GM23248 (cell line): ENCODE results near the gene TOP3B. TPM values are rescaled to one million over a fixed set of nuclear protein-coding genes. Genes with fewer than 3 reads are reported as not detected.

ENCODE experiments used
- DNase-seq: peaks from one replicate; pipeline ENCODE4 v3.0.0-alpha.2; 2015
- H2AFZ ChIP-seq: fragments of 200-600 bp; sonication (generic); 2 replicates; pipeline ENCODE4 v1.6.1; 2016; ENCODE audit warnings: antibody characterized with exemption
- H3F3A ChIP-seq: fragments of 200-600 bp; sonication (generic); 2 replicates; pipeline ENCODE4 v1.6.1; 2016; ENCODE audit warnings: mild to moderate bottlenecking, antibody characterized with exemption, mixed run types; ENCODE audit not compliant: insufficient read depth
- H3K27ac ChIP-seq: fragments of 200-600 bp; sonication (generic); 2 replicates; pipeline ENCODE4 v1.5.1; 2016; ENCODE audit warnings: mild to moderate bottlenecking
- H3K27me3 ChIP-seq: fragments of 200-600 bp; sonication (generic); replicated peaks from 2 replicates; pipeline ENCODE4 v1.6.1; 2016; ENCODE audit warnings: mild to moderate bottlenecking; ENCODE audit not compliant: insufficient read depth
- H3K36me3 ChIP-seq: fragments of 200-600 bp; sonication (generic); 2 replicates; pipeline ENCODE4 v1.6.1; 2016; ENCODE audit warnings: low read depth, mild to moderate bottlenecking
- H3K4me1 ChIP-seq: fragments of 200-600 bp; sonication (generic); 2 replicates; pipeline ENCODE4 v1.6.1; 2016; ENCODE audit warnings: mild to moderate bottlenecking; ENCODE audit not compliant: insufficient read depth
- H3K4me2 ChIP-seq: fragments of 200-600 bp; sonication (generic); one replicate; pipeline ENCODE4 v1.6.1; 2016; ENCODE audit warnings: mild to moderate bottlenecking; ENCODE audit not compliant: unreplicated experiment
- H3K4me3 ChIP-seq: fragments of 200-600 bp; sonication (generic); 2 replicates; pipeline ENCODE4 v1.5.1; 2016; ENCODE audit warnings: mild to moderate bottlenecking
- H3K79me2 ChIP-seq: fragments of 200-600 bp; sonication (generic); 2 replicates; pipeline ENCODE4 v1.6.1; 2016; ENCODE audit warnings: mild to moderate bottlenecking; ENCODE audit not compliant: insufficient read depth
- H3K9ac ChIP-seq: fragments of 200-600 bp; sonication (generic); 2 replicates; pipeline ENCODE4 v1.6.1; 2016; ENCODE audit warnings: mild to moderate bottlenecking
- H3K9me2 ChIP-seq: fragments of 200-600 bp; sonication (generic); 2 replicates; pipeline ENCODE4 v1.6.1; 2016; ENCODE audit warnings: mixed run types, mild to moderate bottlenecking, moderate library complexity; ENCODE audit not compliant: insufficient read depth
- H3K9me3 ChIP-seq: fragments of 200-600 bp; sonication (generic); one replicate; pipeline ENCODE4 v1.6.1; 2017; ENCODE audit warnings: low read depth
- H4K20me1 ChIP-seq: fragments of 200-600 bp; sonication (generic); 2 replicates; pipeline ENCODE4 v1.6.0; 2016; ENCODE audit not compliant: insufficient read depth
- EZH2 ChIP-seq: fragments of 200-600 bp; sonication (generic); IDR thresholded peaks from 2 replicates; pipeline ENCODE4 v1.6.1; 2018; ENCODE audit warnings: antibody characterized with exemption, mild to moderate bottlenecking; ENCODE audit not compliant: insufficient read depth, poor library complexity, severe bottlenecking
- EZH2phosphoT487 ChIP-seq: fragments of 200-600 bp; sonication (generic); IDR thresholded peaks from 2 replicates; pipeline ENCODE4 v1.6.1; 2018; ENCODE audit warnings: antibody characterized with exemption, moderate library complexity, mild to moderate bottlenecking, low read depth; ENCODE audit not compliant: insufficient read depth
- WGBS, 2 experiments: methylation state at CpG; one replicate each; pipeline ENCODE4 v1.1.6; 2015 to 2017; ENCODE audit warnings: low lambda C conversion rate in 2 of 2, low coverage in 1 of 2; ENCODE audit errors: missing lambda C conversion rate in 2 of 2; 5-methylcytosine and 5-hydroxymethylcytosine counted together
- in situ Hi-C: fragments of 300-500 bp; cut with MboI; formaldehyde crosslinking; loops from 2 replicates; pipeline ENCODE4 v1.15.0; 2020
- polyA plus RNA-seq: library from polyadenylated mRNA; unstranded; fragments of >200 nt; fragmentation: Nextera tagmentation; extraction: Ambion mirVana; gene quantifications from 2 replicates; pipeline ENCODE4 v1.2.1, GENCODE V29; 2016
- total RNA-seq: library from RNA; depleted of rRNA; stranded (reverse); fragments of >200 nt; shearing (Covaris generic); gene quantifications from 2 replicates; pipeline ENCODE4 v1.2.3, GENCODE V29; 2014; rRNA removed

TOP3B gene
- total and polyA plus RNA-seq, 2 experiments from 2014 or later = 11.6 to 16.0 TPM

DNA sequence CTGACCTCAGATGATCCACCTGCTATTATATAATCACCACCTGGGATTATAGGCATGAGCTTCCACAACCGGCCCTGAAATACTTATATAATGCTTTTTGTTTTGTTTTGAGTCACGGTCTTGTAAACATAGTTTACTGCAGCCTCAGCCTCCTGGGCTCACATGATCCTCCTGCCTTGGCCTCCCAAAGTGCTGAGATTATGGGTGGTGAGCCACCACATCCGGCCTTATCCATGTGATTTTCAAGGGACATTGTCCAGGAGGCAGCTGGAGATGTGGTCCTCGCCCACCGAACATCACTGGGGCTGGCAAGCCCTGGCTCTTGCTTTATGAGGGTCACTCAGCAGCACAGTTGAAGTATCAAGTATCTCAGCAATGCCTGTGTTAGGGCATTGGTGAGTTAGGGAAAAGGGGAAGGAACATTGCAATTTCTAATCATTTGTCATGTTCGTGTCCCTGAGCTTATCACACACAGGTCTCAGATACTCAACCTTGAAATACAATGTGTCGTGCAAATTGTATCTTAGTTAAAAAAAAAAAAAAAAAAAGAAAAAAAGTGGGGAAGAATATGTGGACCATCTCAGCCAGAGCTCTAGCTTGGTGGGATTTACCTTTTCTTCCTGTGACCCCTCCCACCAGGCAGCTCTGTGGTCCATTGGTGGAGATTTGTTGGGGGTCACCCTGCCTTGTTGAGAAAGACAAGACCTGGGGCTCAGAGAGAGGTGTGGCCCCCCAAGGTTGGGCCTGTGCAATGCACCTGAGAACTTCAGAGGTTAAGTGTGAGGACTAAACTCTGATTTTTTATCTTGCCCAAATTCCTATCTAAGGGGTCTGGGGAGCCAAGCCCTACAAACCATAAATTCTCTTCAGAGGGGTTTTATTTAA lies 74.7 kb downstream of the TOP3B start:
- Histone ChIP-seq H3K4me1 (no peaks in the 10 kb centered on the region), H3K27me3 (no peaks in the 10 kb centered on the region), H3K9me3 (no peaks in the 10 kb centered on the region), H3F3A (no peaks in the 10 kb centered on the region), H3K36me3 (no peaks in the 10 kb centered on the region), H3K4me2 (no peak overlapping the region), H3K27ac (no peak overlapping the region), H3K79me2 (no peaks in the 10 kb centered on the region), H3K9ac (no peak overlapping the region), H3K9me2 (no peaks in the 10 kb centered on the region), H2AFZ (no peak overlapping the region), H4K20me1 (no peaks in the 10 kb centered on the region), H3K4me3 (no peak overlapping the region)
- TF ChIP-seq EZH2 (no peak), EZH2phosphoT487 (no peak)
- no peak for DNase-seq
- 92 to 98% methylated on average over 7 of the region's 7 CpGs for WGBS, 2 experiments
- in situ Hi-C loops = no loop called here

Other genes starting within 250 kb of the TOP3B start
- gene YPEL1, start 247.0 kb downstream of the TOP3B start, total RNA-seq = 0.22 and 0.63 TPM in 2 replicates
- gene YPEL1, start 247.0 kb downstream of the TOP3B start, polyA plus RNA-seq = 0.47 and 1.1 TPM in 2 replicates
- 70.2 and 72.3 TPM in 2 replicates for gene MAPK1, start 115.1 kb downstream of the TOP3B start, total RNA-seq
- gene MAPK1, start 115.1 kb downstream of the TOP3B start, polyA plus RNA-seq = 76.0 and 83.6 TPM in 2 replicates
- 37.8 and 41.6 TPM in 2 replicates for gene PPM1F, start 29.9 kb downstream of the TOP3B start, total RNA-seq
- gene PPM1F, start 29.9 kb downstream of the TOP3B start, polyA plus RNA-seq = 15.1 and 17.6 TPM in 2 replicates